Endothelial cell of umbilical vein (primary cell): ENCODE measurements around the gene AXIN2. TPM values are rescaled to one million over a fixed set of nuclear protein-coding genes. Genes with fewer than 3 reads are reported as not detected.

Experiments
- BruUV-seq: library from RNA; stranded (reverse); fragments of 400-500 nt; replicated peaks from 2 replicates; lab custom pipeline; 2021; lab: Mats Ljungman, UMichigan
- CTCF ChIA-PET: fragments of 300-600, 350-600 bp; sonication (Branson Sonifier 250); formaldehyde crosslinking; loops from one replicate; lab custom pipeline; 2021; ENCODE audit warnings: antibody characterized with exemption, inconsistent platforms; lab: Charles Lee
- POLR2A ChIA-PET: fragments of 300-600, 350-600 bp; sonication (Branson Sonifier 250); formaldehyde crosslinking; loops from one replicate; lab custom pipeline; 2021; ENCODE audit warnings: antibody characterized with exemption, inconsistent platforms; lab: Charles Lee
- DNase-seq: peaks from one replicate; pipeline ENCODE4 v3.0.0-alpha.2; 2011; ENCODE audit warnings: low read depth, low spot score
- FAIRE-seq: peaks from 2 replicates; lab custom pipeline; 2011; peaks lifted over from hg19 to GRCh38; lab: Jason Lieb, UNC
- H2AFZ ChIP-seq: 2 replicates; pipeline ENCODE4 v1.6.0; 2012; ENCODE audit warnings: low read depth, low read length, control low read depth, inconsistent platforms
- H3K27ac ChIP-seq: 2 replicates; pipeline ENCODE4 v1.5.1; 2011; ENCODE audit warnings: low read depth, mild to moderate bottlenecking, control low read depth, low read length, moderate library complexity; ENCODE audit not compliant: insufficient read depth
- H3K27me3 ChIP-seq, 2 experiments: 2 replicates each; pipeline versions ENCODE4 v1.6.0 to v1.6.1; 2011; ENCODE audit warnings: low read length in 2 of 2, mixed read lengths in 1 of 2; ENCODE audit not compliant: control insufficient read depth in 2 of 2, insufficient read depth in 2 of 2
- H3K36me3 ChIP-seq, 2 experiments: 2 replicates in 1 of 2; 3 replicates in 1 of 2; pipeline ENCODE4 v1.5.1; 2011; ENCODE audit warnings: low read length in 2 of 2, mild to moderate bottlenecking in 1 of 2, moderate library complexity in 1 of 2; ENCODE audit not compliant: control insufficient read depth in 2 of 2, insufficient read depth in 2 of 2; ENCODE audit errors: extremely low read depth in 1 of 2
- H3K4me1 ChIP-seq: 3 replicates; pipeline ENCODE4 v1.5.1; 2011; ENCODE audit warnings: mild to moderate bottlenecking, low read length; ENCODE audit not compliant: control insufficient read depth, insufficient read depth; ENCODE audit errors: extremely low read depth
- H3K4me2 ChIP-seq: 2 replicates; pipeline ENCODE4 v1.6.1; 2011; ENCODE audit warnings: low read length, control low read depth, mixed read lengths; ENCODE audit not compliant: insufficient read depth
- H3K4me3 ChIP-seq, 3 experiments: fragments of 200-600 bp in 1 of 3; sonication (generic), shearing (Covaris generic) in 1 of 3; replicated peaks in 1 of 3; 2 replicates each; pipeline ENCODE4 v1.5.1; 2011 to 2016; ENCODE audit warnings: control low read depth in 3 of 3, low read length in 3 of 3, mild to moderate bottlenecking in 2 of 3, inconsistent platforms in 1 of 3, low read depth in 1 of 3, moderate library complexity in 1 of 3; ENCODE audit not compliant: insufficient read depth in 1 of 3
- H3K79me2 ChIP-seq: 2 replicates; pipeline ENCODE4 v1.6.0; 2012; ENCODE audit warnings: low read length, inconsistent platforms; ENCODE audit not compliant: control insufficient read depth, insufficient read depth
- H3K9ac ChIP-seq: replicated peaks from 2 replicates; pipeline ENCODE3; 2011; ENCODE audit warnings: low read length, control low read depth; ENCODE audit not compliant: insufficient read depth; ENCODE audit errors: extremely low read depth
- H3K9me1 ChIP-seq: replicated peaks from 3 replicates; pipeline ENCODE4 v1.6.0; 2011; ENCODE audit warnings: mild to moderate bottlenecking, low read length; ENCODE audit not compliant: control insufficient read depth, insufficient read depth; ENCODE audit errors: extremely low read depth
- H3K9me3 ChIP-seq: replicated peaks from 2 replicates; pipeline ENCODE4 v1.5.1; 2012; ENCODE audit warnings: low read length, inconsistent platforms; ENCODE audit not compliant: control insufficient read depth, insufficient read depth
- H4K20me1 ChIP-seq: replicated peaks from 2 replicates; pipeline ENCODE3; 2011; ENCODE audit warnings: mild to moderate bottlenecking, low read length; ENCODE audit not compliant: control insufficient read depth, insufficient read depth; ENCODE audit errors: extremely low read depth
- EZH2 ChIP-seq: IDR thresholded peaks from 2 replicates; pipeline ENCODE4 v1.6.1; 2012; ENCODE audit warnings: borderline replicate concordance, low read depth, mild to moderate bottlenecking, moderate library complexity, low read length, inconsistent platforms; ENCODE audit not compliant: severe bottlenecking
- FOS ChIP-seq: IDR thresholded peaks from 2 replicates; pipeline ENCODE4 v1.6.1; 2011; ENCODE audit warnings: mild to moderate bottlenecking, low read length, moderate library complexity, borderline replicate concordance; ENCODE audit not compliant: insufficient read depth
- GATA2 ChIP-seq: IDR thresholded peaks from 2 replicates; pipeline ENCODE4 v1.7.0; 2011; ENCODE audit warnings: low read depth, mild to moderate bottlenecking, moderate library complexity, mixed read lengths, low read length; ENCODE audit not compliant: insufficient read length, insufficient read depth
- JUN ChIP-seq: IDR thresholded peaks from 2 replicates; pipeline ENCODE4 v1.6.1; 2011; ENCODE audit warnings: borderline replicate concordance, low read depth; ENCODE audit not compliant: insufficient read length, insufficient read depth
- MAX ChIP-seq: IDR thresholded peaks from 2 replicates; pipeline ENCODE4 v1.6.1; 2011; ENCODE audit not compliant: insufficient read depth, insufficient read length
- MYC ChIP-seq: IDR thresholded peaks from one replicate; pipeline ENCODE4 v1.6.1; 2011; ENCODE audit warnings: mild to moderate bottlenecking, low read depth, low read length
- POLR2A ChIP-seq: IDR thresholded peaks from 2 replicates; pipeline ENCODE4 v1.6.1; 2012; ENCODE audit warnings: low read depth, mild to moderate bottlenecking, control low read depth, low read length
- POLR2AphosphoS5 ChIP-seq: IDR thresholded peaks from 2 replicates; pipeline ENCODE4 v1.6.1; 2012; ENCODE audit warnings: low read depth, mild to moderate bottlenecking, control low read depth, low read length, moderate library complexity; ENCODE audit not compliant: insufficient read depth
- dilution Hi-C: fragments of 300-500 bp; cut with MboI; formaldehyde crosslinking; loops from one replicate; pipeline ENCODE4 v1.15.0; 2019; ENCODE audit warnings: low sequenced_read_pairs; ENCODE audit not compliant: extremely low pct_ligation_motif_present
- intact Hi-C: fragments of 100-400 bp; cut with micrococcal nuclease; formaldehyde crosslinking; loops from one replicate; pipeline ENCODE4 v1.10.0; 2022
- polyA plus RNA-seq, 4 experiments: library from polyadenylated mRNA; depleted of rRNA in 3 of 4; stranded (reverse) in 3 of 4; unstranded in 1 of 4; fragments of >200 nt; gene quantifications; 2 replicates each; pipeline versions ENCODE4 v1.2.1 to v1.2.3, GENCODE V29; 2011 to 2012; ENCODE audit warnings: missing spikeins in 1 of 4
- total RNA-seq: library from RNA; stranded (reverse); gene quantifications from 2 replicates; pipeline ENCODE4 v1.2.3, GENCODE V29; 2021
- TF ChIP-seq, protein P1 (sequence below), 2 donors: IDR thresholded peaks; 1 replicate in 1 of 2; 2 replicates in 1 of 2; pipeline ENCODE4 v1.5.1; 2011; ENCODE audit warnings: low read length in 2 of 2, mild to moderate bottlenecking in 2 of 2, moderate library complexity in 2 of 2, control low read depth in 1 of 2, inconsistent platforms in 1 of 2, low read depth in 1 of 2; ENCODE audit not compliant: insufficient read depth in 1 of 2; ENCODE audit errors: extremely low read depth in 1 of 2

Gene AXIN2
- total and polyA plus RNA-seq, 2 donors (not counting 3 experiments of a cell fraction or from before 2014, with no cell fraction given), result 1.3 to 3.0 TPM

- CTCF ChIA-PET, result interaction anchor here (0.6 kb wide), 2 partner anchors 12 to 248 kb away, joined by 3 to 4 read pairs; no protein-coding TSS in a partner anchor
- Histone ChIP-seq H3K4me2 (no peak overlapping the region), H3K27me3 (no peaks in the 10 kb centered on the region), H4K20me1 (no peaks in the 10 kb centered on the region), H3K9ac (no peak overlapping the region), H3K9me3 (no peaks in the 10 kb centered on the region), H3K4me3 (no peak overlapping the region), H3K4me1 (no peaks in the 10 kb centered on the region), H3K36me3 (no peaks in the 10 kb centered on the region), H2AFZ (no peak overlapping the region), H3K9me1 (no peaks in the 10 kb centered on the region), H3K79me2 (no peaks in the 10 kb centered on the region), H3K27ac (no peak overlapping the region)
- intact Hi-C loops, result no loop called here
- TF ChIP-seq GATA2 (no peak), POLR2AphosphoS5 (no peak), JUN (no peak), MAX (no peak), EZH2 (no peak), POLR2A (no peak), FOS (no peak), MYC (no peak)
- TF ChIP-seq, protein P1, sequence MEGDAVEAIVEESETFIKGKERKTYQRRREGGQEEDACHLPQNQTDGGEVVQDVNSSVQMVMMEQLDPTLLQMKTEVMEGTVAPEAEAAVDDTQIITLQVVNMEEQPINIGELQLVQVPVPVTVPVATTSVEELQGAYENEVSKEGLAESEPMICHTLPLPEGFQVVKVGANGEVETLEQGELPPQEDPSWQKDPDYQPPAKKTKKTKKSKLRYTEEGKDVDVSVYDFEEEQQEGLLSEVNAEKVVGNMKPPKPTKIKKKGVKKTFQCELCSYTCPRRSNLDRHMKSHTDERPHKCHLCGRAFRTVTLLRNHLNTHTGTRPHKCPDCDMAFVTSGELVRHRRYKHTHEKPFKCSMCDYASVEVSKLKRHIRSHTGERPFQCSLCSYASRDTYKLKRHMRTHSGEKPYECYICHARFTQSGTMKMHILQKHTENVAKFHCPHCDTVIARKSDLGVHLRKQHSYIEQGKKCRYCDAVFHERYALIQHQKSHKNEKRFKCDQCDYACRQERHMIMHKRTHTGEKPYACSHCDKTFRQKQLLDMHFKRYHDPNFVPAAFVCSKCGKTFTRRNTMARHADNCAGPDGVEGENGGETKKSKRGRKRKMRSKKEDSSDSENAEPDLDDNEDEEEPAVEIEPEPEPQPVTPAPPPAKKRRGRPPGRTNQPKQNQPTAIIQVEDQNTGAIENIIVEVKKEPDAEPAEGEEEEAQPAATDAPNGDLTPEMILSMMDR (IDR thresholded peaks at IDR 0.05; ENCODE audit: extremely low read depth in 1 of 2, insufficient read depth in 1 of 2, low read depth in 1 of 2, low read length in 2 of 2), result no peak
- dilution Hi-C loops, result no loop called here
- no peak for DNase-seq
- no TSS peak for BruUV-seq
- FAIRE-seq, result no peak
- POLR2A ChIA-PET, result no interaction called here
Observed at GRCh38 chr17:65527857-65528591, 33.4 kb downstream of the AXIN2 start.
